ENCODE measurements around the gene CFAP210.
"Not testable (repeated sequence)": the region's sequence is repeated elsewhere in the genome, so short reads cannot be mapped to it uniquely, and the experiment has no call there.

The CFAP210 gene

DNA sequence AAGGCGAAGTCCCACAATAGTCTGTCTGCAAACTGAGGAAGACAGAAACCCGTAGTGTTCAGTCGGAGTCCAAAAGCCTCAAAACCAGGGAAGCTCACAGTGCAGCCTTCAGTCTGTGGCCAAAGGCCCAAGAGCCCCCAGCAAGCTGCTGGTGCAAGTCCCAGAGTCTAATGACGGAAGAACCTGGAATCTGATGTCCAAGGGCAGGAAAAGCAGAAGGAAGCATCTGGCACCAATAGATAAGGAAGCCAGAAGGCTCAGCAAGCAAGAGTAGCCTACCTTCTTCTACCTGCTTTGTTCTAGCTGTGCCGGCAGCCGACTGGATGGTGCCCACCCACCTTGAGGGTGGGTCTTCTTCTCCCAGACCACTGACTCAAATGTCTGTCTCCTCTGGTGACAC is 21.8 kb downstream of the CFAP210 start:
- no peak for DNase-seq

DNA sequence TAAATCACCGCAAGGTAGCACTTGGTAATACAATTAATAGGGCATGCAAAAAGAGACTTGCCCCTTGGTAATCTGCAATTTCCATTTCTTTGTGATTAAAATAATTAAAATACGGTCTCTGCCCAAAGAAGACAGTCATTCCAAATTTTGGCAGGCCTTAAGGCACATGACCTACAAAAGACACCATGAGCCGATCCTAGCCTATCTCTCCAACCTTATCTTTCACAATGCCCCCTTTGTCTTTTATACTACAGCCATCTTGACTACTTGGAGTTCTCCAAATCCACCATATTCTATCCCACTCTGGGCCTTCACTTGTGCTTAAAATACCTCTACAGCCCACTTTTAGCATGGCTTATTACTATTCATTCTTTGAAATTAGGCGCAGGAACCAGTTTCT is 23.3 kb downstream of the CFAP210 start:
- DNase-seq = no peak

DNA sequence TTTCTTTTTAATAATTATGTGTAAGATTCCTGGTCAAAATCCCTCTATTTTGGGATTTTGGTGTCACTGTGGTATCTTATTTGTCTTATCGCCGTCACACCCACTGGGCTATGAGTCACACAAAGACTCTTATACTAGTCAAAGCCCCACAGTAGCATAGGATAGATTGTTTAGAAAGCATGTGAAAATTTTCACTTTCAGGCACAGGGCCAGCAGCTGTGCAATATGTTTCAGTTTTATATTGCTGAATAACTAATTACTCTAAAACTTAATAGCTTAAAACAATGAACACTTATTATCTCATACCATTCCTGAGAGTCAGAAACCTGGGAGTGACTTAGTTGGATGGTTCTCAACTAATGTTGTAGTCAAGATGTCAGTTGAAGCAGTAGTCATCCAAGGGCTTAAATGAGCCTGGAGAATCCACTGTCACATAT is 24.0 kb downstream of the CFAP210 start:
- no peak for DNase-seq

DNA sequence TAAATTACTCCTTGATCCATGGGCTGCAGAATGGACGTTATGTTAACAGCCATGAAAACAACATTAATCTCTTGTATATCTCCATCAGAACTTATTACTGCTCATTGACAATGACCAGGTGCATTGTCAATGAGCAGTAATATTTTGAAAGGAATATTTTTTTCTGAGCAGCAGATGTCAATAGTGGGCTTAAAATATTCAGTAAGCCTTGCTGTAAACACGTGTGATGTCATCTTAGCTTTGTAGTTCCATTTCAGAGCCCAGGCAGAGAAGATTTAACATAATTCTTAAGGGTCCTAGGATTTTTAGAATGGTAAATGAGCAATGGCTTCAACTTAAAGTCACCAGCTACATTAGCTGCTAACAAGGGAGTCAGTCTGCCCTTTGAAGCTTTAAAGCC is 26.6 kb downstream of the CFAP210 start:
- DNase-seq = no peak

DNA sequence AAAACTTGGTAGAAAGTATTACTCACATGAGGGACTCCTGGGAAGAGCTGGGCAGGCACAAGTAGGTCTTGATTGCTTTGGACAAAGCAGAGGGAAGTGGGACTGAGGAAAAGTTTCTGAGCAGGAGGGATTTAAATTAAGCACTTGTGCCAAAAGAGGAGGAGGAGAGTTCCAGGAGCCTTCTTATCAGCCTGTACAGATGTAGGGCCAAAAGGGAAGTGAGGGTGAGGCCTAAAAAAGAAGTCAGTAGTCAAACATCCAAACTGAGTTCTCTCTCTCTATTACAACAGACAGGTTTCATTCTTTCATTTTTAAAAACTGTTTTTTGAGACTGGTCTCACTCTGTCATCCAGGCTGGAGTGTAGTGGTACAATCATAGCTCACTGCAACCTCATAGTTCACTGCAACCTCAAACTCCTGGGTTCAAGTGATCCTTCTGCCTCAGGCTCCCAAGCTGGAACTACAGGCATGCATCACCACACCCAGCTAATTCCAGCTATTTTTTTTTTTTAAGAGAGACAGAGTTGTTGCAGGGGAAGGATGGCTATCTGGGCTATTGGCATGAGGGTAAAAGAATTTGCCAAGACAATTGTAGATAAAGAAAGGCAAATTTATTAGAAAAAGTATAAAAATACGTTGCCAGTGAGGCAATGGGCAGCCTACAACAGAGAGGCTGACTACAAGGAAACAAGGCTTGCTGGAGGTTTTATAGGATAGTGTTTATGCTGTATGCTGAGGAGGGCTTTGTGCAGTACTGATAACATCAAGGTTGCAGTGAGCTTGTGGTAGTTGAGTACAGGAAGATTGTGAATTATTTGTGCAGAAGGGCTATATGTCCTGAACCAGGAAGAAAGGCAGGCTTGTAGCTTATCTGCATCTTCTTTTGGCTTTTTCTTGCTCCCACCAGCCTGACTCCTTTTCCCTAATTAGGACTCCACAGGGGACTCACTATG is 29.0 kb downstream of the CFAP210 start:
- DNase-seq = no peak

DNA sequence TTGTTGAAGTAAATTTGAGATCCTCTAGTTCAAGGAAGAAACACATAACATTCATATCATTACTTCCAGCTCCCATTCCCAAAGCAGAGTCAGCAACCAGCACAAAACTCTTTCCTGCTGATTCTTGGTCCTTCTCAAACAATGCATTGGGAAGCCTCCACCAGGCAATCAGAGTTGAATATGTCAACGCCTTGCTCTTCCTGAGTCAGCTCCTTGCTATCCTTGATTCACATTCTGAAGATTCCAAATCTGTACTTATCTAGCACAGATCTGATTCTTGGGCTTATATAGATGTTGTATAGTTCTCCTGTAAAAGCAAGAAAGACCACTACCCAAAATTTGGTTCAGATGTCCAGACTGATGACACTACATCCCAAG is 29.6 kb downstream of the CFAP210 start:
- DNase-seq = no peak

DNA sequence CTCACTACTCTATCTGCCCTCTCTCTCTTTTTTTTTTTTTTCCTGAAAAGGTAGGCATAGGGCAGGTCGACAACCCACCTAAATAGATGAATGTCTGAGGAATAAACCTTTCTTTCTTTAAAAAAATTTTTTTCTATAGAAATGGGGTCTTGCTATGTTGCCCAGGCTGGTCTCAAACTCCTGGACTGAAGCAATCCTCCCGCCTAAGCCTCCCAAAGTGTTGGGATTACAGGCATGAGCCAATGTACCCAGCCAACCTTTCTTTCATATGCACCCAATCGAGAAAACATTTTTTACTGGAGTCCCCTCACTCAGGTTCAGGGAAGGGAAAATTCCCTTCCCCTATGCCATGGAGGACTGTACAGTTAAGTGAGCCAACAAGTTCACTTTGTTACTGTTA is 31.0 kb downstream of the CFAP210 start:
- no peak for DNase-seq

DNA sequence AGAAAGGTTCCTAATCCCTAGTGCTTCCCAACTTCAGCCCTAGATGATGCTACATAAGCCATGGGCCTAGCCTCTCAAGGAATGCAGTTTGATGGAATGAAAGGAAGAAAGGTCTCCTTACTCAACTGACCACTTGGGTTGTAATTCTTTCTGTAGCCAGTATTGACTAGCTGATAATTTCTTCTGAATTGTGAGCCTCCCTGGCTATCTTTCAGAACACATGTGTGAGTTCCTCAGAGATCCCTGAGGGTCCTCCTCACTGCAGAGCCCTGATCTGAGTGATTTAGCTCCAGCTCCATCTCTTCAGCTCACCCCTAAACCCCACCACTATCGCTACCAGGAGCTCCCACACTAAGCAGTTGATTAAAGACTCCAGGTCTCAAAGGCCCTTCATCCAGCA is 31.5 kb downstream of the CFAP210 start:
- DNase-seq = no peak

DNA sequence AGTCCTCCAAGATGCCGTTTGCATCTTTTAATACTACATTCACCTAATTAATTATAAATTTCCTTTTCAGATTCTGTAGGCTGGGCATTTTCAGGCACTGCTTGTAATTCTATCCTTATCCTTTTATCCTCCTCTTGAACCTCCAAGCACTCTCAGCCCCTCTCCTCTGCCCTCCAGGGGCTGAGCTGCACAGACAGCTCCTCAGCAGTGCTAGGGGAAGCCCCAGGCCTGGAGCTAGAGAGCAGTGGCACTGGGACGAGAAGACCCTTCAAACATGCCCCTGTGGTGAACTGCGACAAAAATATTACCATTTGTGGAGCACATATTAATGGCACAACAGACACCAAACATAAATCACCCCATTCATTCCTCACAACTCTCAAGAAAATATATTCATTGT is 32.9 kb downstream of the CFAP210 start:
- no peak for DNase-seq

DNA sequence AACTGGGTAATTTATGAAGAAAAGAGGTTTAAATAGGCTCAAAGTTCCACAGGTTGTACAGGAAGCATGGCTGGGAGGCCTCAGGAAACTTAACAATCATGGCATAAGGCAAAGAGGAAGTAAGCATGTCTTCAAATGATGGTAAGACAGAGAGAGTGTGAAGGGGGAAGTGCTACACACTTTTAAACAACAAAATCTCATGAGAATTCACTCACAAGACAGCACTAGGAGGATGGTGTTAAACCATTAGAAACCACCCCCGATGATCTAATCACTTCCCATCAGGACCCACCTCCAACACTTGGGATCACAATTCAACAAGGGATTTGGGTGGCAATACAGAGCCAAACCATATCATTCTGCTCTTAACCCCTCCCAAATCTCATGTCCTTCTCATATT is 34.9 kb downstream of the CFAP210 start:
- DNase-seq = no peak

DNA sequence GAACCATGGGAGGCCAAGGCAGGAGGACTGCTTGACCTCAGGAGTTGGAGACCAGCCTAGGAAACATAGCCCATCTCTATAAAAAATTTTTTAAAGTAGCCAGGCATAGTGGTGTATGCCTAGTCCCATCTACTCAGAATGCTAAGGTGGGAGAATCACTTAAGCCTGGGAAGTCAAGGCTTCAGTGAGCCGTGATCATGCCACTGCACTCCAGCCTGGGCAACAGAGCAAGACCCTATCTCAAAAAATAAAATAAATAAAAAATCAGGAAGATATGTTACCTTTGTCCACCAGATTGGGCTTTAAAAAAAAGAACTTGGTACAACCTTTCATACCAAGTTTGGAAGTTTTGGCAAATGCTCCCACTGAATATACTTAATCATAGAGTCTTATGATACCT is 35.3 kb downstream of the CFAP210 start:
- DNase-seq = no peak

DNA sequence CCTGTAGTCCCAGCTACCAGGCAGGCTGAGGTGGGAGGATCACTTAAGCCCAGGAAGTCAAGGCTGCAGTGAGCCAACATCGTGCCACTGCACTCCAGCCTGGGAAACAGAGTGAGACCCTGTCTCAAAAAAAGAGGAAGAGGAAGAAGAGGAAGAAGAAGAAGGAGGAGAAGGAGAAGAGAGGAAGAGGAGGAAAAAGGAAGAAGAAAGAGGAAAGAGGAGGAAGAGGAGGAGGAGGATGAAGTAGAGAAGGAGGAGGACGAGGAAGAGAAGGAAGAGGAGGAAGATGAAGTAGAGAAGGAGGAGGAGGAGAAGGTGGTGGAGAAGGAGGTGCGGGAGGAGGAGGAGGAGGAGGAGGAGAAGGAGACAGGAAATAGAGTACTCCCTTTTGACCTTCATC is 38.0 kb downstream of the CFAP210 start:
- DNase-seq = no peak

DNA sequence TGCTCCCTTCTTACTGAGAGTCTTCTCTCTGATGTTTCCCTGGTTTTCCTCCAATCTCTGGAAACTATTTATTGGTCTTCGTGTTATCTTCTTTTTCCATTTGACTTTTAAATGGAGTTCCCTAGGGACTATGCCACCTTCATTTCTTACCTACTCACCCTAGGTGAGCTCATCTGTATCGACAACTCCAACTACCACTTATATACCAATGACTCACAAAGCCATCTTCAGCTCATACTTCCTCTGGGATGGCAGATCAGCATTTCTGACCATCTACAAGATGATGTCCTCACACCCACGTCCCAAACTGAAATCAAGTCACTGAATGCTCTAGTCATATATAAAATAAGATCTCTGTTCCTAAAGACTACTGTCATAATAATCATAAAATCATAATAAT is 40.6 kb downstream of the CFAP210 start:
- DNase-seq = no peak

DNA sequence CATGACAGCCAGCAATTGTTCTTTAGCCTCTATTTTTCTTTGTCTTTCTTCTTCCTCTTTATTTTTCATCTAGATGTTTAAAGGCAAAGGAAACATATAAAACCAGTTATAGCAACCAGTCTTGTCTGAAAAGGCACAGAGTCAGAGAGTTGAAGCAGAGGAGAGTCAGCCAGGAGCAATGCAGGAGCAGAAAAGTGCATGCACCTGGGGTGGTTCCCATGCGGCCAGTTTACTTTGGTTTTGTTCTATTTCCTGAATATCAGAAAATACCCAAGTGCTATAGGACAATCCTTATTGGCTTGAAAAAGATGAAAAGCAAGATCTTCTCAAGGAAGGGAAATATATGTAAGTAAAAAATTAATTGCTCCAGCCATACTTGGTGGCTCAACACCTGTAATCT is 44.9 kb downstream of the CFAP210 start:
- DNase-seq = no peak

DNA sequence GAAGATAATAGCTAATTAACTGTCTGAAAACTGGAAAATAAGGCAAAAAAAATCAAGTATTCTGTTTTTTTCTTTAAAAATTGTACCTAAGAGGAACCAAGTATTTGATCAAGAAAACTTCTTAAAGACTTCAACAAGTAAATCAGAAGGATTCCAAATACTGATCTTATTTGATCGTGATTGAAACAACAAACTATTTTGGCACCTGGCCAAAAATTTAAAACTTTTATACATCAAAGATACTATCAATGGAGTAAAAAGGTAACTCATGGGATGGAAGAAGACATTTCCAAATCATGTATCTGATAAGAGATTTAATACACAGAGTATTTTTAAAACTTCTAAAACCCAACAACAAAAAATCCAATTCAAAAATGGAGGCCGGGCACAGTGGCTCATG is 46.7 kb downstream of the CFAP210 start:
- DNase-seq = no peak

DNA sequence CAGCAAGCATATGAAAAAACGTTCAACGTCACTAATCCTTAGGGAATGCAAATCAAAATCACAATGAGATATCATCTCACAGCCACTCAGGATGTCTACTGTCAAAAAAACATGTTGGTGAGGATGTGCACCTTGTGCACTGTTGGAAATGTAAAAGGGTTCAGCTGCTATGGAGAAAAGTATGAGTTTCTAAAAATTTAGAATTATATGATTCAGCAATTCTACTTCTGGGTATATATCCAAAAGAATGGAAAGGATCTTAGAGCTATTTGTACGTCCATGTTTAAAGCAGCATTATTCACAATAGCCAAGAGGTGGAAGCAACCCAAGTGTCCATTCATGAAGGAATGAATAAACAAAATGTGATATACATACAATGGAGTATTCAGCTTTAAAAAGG is 50.0 kb downstream of the CFAP210 start:
- no peak for DNase-seq

DNA sequence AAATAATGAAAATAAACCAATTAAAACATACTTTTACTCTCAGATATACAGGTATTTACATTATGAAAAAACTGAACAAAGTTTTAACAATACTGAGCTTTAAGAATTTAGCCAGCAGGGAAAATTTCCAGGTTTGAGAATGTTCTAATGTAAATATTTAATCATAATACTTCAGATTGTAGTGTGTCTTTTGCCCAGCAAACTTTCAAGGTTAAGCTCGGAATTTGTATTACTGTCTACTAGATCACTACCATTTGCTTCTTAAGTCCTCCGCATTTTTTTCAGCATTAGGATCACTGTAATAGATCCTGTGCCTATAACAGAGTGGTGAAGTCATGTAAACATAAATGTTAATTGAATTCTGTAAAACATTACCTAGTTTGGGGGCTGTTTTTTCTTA is 52.7 kb downstream of the CFAP210 start:
- DNase-seq = no peak

DNA sequence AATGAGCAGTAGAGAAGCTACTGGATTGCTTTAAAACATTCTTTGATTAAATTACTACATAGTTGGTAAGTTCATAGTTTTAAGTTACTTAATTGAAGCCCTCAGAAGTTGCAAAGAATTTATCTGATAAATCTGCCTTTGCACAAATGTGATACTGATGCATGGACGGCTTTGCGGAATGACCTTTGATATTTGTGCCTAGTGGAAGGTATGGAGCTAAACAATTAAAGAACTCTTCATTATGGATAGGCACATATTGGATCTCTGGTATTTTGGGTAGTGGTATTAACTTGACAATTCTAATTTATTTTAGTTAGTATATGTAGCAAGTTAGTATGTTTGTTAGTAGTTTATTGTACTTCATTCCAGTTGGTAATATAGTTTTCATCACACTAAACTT is 54.1 kb downstream of the CFAP210 start:
- DNase-seq = no peak

DNA sequence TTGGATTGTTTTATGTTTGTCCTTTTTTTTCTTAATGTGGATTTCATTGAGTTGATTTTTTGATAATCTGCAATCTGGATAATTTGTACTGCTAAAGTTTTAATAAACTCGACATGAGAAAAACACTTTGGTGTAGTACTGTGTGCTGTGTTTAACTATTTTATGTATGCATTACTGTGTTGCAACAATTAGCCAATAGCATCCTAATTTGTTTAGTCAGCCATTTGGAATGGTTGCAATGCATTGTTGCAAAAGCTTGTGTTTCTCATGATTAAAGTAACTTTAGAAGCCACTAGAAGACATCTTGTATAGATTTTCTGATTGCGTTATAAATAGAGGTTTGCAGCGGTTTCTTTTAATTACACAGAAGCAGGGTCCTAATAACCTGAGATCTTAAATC is 56.6 kb downstream of the CFAP210 start:
- no peak for DNase-seq

DNA sequence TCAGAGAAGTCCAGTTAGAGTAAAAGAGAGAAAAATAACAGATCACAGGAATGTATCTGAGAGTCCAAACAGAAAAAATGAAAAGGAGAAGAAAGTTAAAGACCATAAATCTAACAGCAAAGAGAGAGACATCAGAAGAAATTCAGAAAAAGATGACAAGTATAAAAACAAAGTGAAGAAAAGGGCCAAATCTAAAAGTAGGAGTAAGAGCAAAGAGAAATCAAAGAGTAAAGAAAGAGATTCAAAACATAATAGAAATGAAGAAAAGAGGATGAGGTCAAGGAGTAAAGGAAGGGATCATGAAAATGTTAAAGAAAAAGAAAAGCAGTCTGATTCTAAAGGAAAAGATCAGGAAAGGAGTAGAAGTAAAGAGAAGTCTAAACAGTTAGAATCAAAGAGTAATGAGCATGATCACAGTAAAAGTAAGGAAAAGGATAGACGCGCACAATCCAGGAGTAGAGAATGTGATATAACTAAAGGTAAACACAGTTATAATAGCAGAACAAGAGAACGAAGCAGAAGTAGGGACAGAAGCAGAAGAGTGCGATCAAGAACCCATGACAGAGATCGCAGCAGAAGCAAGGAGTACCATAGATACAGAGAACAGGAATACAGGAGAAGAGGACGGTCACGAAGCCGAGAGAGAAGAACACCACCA is 57.6 kb downstream of the CFAP210 start:
- DNase-seq = no peak

DNA sequence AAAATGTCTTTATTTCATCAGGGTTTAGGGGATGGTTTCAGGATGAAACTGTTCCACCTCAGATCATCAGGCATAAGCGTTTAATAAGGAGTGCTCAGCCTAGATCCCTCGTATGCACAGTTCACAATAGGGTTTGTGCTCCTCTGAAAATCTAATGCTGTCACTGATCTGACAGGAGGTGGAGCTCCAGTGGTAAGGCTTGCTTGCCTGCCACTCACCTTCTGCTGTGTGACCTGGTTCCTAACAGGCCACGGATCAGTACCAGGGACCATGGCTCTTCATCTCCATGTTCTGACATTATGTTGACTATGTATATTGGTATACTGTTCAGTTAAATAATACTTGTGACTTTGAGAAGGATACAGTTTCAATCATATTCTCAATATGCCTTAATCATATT is 68.4 kb downstream of the CFAP210 start:
- no peak for DNase-seq

DNA sequence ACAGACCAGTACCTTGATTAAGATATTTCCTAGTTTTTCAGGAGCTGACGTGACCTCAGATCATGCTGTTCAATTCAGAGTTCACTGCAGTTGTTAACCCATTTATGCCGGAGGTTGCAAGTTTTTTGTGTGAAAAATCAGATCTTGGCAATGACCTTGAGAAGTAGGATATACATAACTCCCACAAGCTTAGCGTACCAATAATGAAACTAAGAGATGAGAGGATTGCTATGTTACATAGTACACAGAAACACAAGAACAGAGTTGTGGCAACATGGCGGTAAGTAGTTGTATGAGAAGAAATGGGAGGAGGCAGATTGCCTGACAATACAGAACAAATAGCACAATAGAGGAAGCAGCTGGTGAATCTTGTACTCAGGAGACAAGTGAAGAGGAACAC is 71.0 kb downstream of the CFAP210 start:
- no peak for DNase-seq

DNA sequence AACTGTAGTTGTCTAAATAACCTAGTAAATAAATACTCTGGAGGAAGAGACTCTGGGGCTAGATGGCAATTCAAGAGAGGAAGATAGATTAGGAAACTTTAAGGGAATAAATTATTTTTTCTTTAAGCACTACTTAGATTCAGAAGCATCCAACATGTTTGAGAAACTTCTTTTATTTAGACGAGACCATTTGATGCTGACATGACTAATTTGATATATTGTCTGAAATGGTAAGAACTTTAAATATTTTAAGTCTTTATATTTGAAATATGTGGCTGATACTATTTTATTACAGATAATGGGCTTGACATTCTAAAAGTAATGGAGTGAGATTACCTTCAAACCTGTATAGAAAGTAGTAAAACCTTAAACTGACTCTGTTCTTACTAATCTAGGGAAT is 73.7 kb downstream of the CFAP210 start:
- DNase-seq = no peak

DNA sequence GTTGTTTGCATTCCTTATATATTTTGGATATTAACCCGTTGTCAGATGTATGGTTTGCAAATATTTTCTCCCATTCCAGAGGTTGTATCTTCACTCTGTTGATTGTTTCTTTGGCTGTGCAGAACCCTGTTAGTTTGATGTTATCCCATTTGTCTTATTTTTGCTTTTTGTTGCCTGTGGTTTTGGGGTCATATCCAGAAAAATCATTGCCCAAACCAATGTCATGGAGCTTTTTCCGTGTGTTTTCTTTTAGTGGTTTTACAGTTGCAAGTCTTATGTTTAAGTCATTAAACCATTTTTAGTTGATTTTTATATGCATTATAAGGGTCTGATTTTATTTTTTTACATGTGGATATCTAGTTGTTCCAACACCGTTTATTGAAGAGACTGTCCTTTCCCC is 74.3 kb downstream of the CFAP210 start:
- no peak for DNase-seq

DNA sequence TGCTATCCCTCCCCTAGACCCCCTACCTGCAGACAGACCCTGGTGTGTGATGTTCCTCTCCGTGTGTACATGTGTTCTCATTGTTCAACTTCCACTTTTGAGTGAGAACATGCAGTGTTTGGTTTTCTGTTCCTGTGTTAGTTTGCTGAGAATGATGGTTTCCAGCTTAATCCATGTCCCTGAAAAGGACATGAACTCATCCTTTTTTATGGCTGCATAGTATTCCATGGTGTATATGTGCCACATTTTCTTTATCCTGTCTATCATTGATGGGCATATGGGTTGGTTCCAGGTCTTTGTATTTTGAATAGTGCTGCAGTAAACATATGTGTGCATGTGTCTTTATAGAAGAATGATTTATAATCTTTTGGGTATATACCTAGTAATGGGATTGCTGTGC is 78.2 kb downstream of the CFAP210 start:
- DNase-seq = not testable (repeated sequence)

All from SIG-M5 (cell line).